Skin of body (tissue), 2 donors: Measurements from ENCODE around the gene KIR3DL1. TPM values are rescaled to one million over a fixed set of nuclear protein-coding genes. Genes with fewer than 3 reads are reported as not detected.
"Not testable (repeated sequence)": the region's sequence is repeated elsewhere in the genome, so short reads cannot be mapped to it uniquely, and the experiment has no call there.

ENCODE experiments used
- DNase-seq: peaks from one replicate; lab custom pipeline; 2025; lab: John Stamatoyannopoulos, UW
- total RNA-seq: library from RNA; depleted of rRNA; stranded (reverse); fragments of >200 nt; gene quantifications from one replicate; pipeline ENCODE4 v1.2.3, GENCODE V29; 2014

The KIR3DL1 gene
- total RNA-seq, 1 donor from 2014 or later = not detected

DNA sequence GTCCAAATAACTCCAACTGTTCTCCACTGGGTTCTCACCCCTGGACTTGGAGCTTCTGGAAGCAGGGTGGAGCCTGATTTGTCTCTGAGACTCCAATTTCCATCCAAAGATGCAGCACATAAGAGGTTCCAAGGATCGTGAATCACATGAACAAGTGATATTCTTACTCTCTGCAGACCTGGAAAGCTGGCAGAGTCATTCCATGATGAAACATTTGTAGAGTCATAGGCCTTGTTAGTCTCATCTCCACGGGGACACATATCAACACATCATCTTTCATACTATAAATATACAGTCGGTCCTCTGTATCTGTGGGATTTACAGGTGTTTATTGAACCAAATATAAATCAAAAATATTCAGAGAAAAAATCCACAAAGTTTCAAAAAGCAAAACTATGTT is 1.7 kb upstream of the KIR3DL1 start:
- DNase-seq = not testable (repeated sequence)

GRCh38 chr19:54817670-54818536 is 1.6 kb downstream of the KIR3DL1 start:
- DNase-seq = no peak

GRCh38 chr19:54824416-54824815 is 8.1 kb downstream of the KIR3DL1 start:
- DNase-seq = not testable (repeated sequence)

- not testable (repeated sequence) for DNase-seq
These were observed 9.1 kb downstream of the KIR3DL1 start for GRCh38 chr19:54825326-54825725.

GRCh38 chr19:54828064-54828463 is 11.8 kb downstream of the KIR3DL1 start:
- DNase-seq = not testable (repeated sequence)

DNA sequence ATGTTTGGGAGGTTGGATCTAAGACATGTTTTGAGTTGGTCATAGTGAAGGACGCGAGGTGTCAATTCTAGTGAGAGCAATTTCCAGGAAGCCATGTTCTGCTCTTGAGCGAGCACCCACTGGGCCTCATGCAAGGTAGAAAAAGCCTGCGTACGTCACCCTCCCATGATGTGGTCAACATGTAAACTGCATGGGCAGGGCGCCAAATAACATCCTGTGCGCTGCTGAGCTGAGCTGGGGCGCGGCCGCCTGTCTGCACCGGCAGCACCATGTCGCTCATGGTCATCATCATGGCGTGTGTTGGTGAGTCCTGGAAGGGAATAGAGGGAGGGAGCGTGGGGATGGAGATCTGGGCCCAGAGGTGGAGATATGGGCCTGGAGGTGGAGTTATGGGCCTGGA is 16.2 kb downstream of the KIR3DL1 start, which contains the start of gene KIR2DS4:
TSS of gene KIR2DS4 (plus strand) at position 181 of the 400 bp plus-strand sequence.
- DNase-seq = not testable (repeated sequence)

DNA sequence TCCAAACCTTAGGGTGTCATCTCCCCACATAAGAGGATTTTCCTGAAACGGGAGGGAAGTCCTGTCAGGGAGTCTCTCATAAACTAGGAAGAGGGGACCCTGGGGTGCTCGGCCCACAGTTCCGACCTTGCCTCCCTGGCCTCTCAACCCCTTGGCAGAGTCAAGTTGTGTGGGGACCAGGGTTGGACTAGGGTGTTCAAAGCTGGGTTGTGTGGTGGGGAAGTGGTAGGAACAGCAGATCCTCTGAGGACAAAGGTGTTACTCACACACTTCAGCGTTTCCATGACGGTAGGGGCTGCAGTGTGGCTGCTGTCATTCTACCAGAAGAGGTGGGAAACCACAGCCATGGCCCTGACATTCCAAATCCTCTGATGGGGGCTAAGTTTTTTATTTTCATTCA is 18.9 kb downstream of the KIR3DL1 start:
- not testable (repeated sequence) for DNase-seq

DNA sequence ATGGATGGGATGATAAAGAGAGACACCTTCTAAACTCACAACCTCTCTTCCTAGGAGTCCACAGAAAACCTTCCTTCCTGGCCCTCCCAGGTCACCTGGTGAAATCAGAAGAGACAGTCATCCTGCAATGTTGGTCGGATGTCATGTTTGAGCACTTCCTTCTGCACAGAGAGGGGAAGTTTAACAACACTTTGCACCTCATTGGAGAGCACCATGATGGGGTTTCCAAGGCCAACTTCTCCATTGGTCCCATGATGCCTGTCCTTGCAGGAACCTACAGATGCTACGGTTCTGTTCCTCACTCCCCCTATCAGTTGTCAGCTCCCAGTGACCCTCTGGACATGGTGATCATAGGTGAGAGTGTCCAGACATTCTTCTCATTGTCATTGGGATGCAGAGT is 21.3 kb downstream of the KIR3DL1 start:
- DNase-seq = not testable (repeated sequence)

GRCh38 chr19:54843171-54843570 is 26.9 kb downstream of the KIR3DL1 start:
- DNase-seq = not testable (repeated sequence)

- DNase-seq = not testable (repeated sequence)
These were observed 33.9 kb downstream of the KIR3DL1 start, which contains the start of gene KIR3DL2 for GRCh38 chr19:54850061-54850640. TSS of gene KIR3DL2 (plus strand) at chr19:54850443. CDS start at chr19:54850476, 33 bp downstream.

DNA sequence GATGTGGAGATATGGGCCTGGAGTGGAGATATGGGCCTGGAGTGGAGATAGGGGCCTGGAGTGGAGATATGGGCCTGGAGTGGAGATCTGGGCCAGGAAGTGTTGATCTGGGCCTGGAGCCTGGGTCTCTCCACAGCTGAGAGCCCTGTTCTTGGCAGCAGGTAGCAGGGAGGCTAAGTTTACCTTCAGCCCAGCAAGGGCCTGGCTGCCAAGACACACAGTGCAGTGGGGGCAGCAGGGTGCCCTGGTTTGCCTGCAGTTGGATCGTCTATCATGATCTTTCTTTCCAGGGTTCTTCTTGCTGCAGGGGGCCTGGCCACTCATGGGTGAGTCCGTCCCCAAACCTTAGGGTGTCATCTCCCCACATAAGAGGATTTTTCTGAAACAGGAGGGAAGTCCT is 34.7 kb downstream of the KIR3DL1 start:
- DNase-seq = no peak

- no peak for DNase-seq
These were observed 35.1 kb downstream of the KIR3DL1 start for GRCh38 chr19:54851353-54851752.

GRCh38 chr19:54855241-54855640 is 39.0 kb downstream of the KIR3DL1 start:
- not testable (repeated sequence) for DNase-seq

- not testable (repeated sequence) for DNase-seq
These were observed 42.2 kb downstream of the KIR3DL1 start for GRCh38 chr19:54858476-54858875.

DNA sequence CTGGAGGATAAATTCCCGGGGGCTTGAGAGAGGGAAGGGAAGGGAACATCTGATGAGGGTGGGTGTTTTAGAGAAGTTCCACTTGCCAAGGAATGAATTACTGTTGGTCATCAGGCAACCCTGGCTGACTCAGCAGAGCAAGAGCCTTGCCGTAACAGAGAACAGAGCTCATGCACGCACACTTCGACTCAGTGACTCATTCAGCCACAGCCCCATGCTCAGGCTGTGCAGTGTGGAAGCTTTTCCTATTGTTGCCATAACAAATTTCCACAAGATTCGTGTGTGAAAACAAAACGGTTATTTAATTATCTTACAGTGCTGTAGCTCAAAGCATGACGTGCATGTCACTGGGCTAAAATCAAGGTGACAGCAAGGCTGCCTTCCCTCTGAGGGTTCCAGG is 43.2 kb downstream of the KIR3DL1 start:
- not testable (repeated sequence) for DNase-seq

- not testable (repeated sequence) for DNase-seq
These were observed 47.2 kb downstream of the KIR3DL1 start for GRCh38 chr19:54863459-54863858.

- DNase-seq = no peak
These were observed 55.4 kb downstream of the KIR3DL1 start for GRCh38 chr19:54871696-54872095.

GRCh38 chr19:54873990-54874389 is 57.7 kb downstream of the KIR3DL1 start, which contains the start of gene FCAR:
TSS of gene FCAR (plus strand) at chr19:54874235. CDS start at chr19:54874290, 55 bp downstream.
- no peak for DNase-seq

DNA sequence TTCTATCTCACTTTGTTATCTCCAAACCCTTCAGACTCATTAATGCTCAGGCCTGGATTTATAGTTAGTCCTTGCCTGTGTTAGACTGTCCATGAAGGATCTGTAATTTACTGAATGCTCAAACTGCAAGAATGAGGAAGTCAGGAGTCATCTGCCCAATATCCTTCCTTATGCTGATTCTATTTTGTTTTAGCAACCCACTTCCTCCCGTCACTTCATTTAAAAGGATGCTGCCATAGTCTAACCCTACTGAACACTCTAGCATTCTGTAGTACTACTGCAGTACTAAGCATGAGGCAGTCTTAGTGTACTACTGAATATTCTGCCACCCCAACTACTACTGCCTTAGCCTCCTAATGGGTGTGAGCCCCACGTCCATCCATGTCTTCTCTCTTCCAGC is 59.2 kb downstream of the KIR3DL1 start:
- DNase-seq = no peak

GRCh38 chr19:54877471-54877870 is 61.2 kb downstream of the KIR3DL1 start:
- DNase-seq = no peak
